Peyer's patch (tissue), 4 donors: ENCODE results near the gene SMG7. TPM values are rescaled to one million over a fixed set of nuclear protein-coding genes. Genes with fewer than 3 reads are reported as not detected.

Source experiments
- DNase-seq, 3 donors: peaks; one replicate each; pipeline ENCODE4 v3.0.0-alpha.2; 2017 to 2019
- H3K27ac ChIP-seq, 4 donors: fragments of 200-600 bp; sonication (generic); one replicate each; pipeline ENCODE4 v1.5.1; 2016 to 2019
- H3K27me3 ChIP-seq, 2 donors: fragments of 200-600 bp; sonication (generic); one replicate each; pipeline ENCODE4 v1.5.1; 2019
- H3K36me3 ChIP-seq, 3 donors: fragments of 200-600 bp; sonication (generic); one replicate each; pipeline ENCODE4 v1.5.1; 2016 to 2019
- H3K4me1 ChIP-seq, 4 donors: fragments of 200-600 bp; sonication (generic); one replicate each; pipeline ENCODE4 v1.5.1; 2016 to 2019
- H3K4me3 ChIP-seq, 4 donors: fragments of 200-600 bp; sonication (generic); 1 replicate in 3 of 4; 2 replicates in 1 of 4; pipeline ENCODE4 v1.5.1; 2016 to 2019; ENCODE audit warnings: mild to moderate bottlenecking in 1 of 4
- H3K9me3 ChIP-seq, 4 donors: fragments of 200-600 bp; sonication (generic); one replicate each; pipeline ENCODE4 v1.5.1; 2016 to 2019; ENCODE audit warnings: mild to moderate bottlenecking in 1 of 4
- CTCF ChIP-seq, 6 experiments: fragments of 450-650 bp in 4 of 6; fragments of 200-600 bp in 2 of 6; sonication (generic) in 1 of 6; IDR thresholded peaks; one replicate each; pipeline ENCODE4 v1.5.1; 2017 to 2019; ENCODE audit warnings: antibody characterized with exemption in 6 of 6, mild to moderate bottlenecking in 3 of 6, moderate library complexity in 1 of 6
- POLR2A ChIP-seq, 2 donors: fragments of 450-650 bp; IDR thresholded peaks; one replicate each; pipeline ENCODE4 v1.5.1; 2017; ENCODE audit warnings: antibody characterized with exemption in 2 of 2, mild to moderate bottlenecking in 2 of 2, moderate library complexity in 2 of 2
- total RNA-seq, 4 donors: library from RNA; depleted of rRNA; stranded (reverse); fragments of >200 nt; gene quantifications; one replicate each; pipeline ENCODE4 v1.1.0, GENCODE V29; 2016

The SMG7 gene
- total RNA-seq, 4 donors from 2014 or later: 46.2 to 72.7 (median 54.3) TPM

GRCh38 chr1:183568176-183569021, 96.1 kb downstream of the SMG7 start:
- TF ChIP-seq CTCF (IDR thresholded peaks at IDR 0.05): no peak
- no peak for TF ChIP-seq POLR2A (IDR thresholded peaks at IDR 0.05)
- Histone ChIP-seq H3K4me1 (peaks cover 0 to 8% (median 5%) of the 10 kb centered on the region in 4 donors), H3K4me3 (no peak overlapping the region), H3K36me3 (no peaks in the 10 kb centered on the region), H3K9me3 (no peaks in the 10 kb centered on the region), H3K27ac (no peak overlapping the region), H3K27me3 (no peaks in the 10 kb centered on the region)
- no peak for DNase-seq

- H3K27me3 ChIP-seq: no peaks in the 10 kb centered on the region
- H3K27ac ChIP-seq: no peak overlapping the region
- H3K4me3 ChIP-seq: no peak overlapping the region
- no peak for TF ChIP-seq CTCF (IDR thresholded peaks at IDR 0.05)
- no peaks in the 10 kb centered on the region for H3K9me3 ChIP-seq
- peaks cover 0 to 8% (median 5%) of the 10 kb centered on the region in 4 donors for H3K4me1 ChIP-seq
- H3K36me3 ChIP-seq: no peaks in the 10 kb centered on the region
- DNase-seq: no peak
These were observed 96.8 kb downstream of the SMG7 start for GRCh38 chr1:183569141-183569540.

- H3K27ac ChIP-seq: no peak overlapping the region
- H3K36me3 ChIP-seq: no peaks in the 10 kb centered on the region
These were observed 97.5 kb downstream of the SMG7 start for GRCh38 chr1:183569801-183570200.

GRCh38 chr1:183570451-183570850, 98.2 kb downstream of the SMG7 start:
- H3K4me1 ChIP-seq: peaks cover 0 to 8% (median 5%) of the 10 kb centered on the region in 4 donors
- H3K27ac ChIP-seq: no peak overlapping the region
- no peaks in the 10 kb centered on the region for H3K9me3 ChIP-seq
- DNase-seq: no peak
- no peak for TF ChIP-seq CTCF (IDR thresholded peaks at IDR 0.05)
- H3K27me3 ChIP-seq: no peaks in the 10 kb centered on the region
- no peak overlapping the region for H3K4me3 ChIP-seq
- no peaks in the 10 kb centered on the region for H3K36me3 ChIP-seq

More at GRCh38 chr1:183569801-183570200, 97.5 kb downstream of the SMG7 start:
- TF ChIP-seq POLR2A (IDR thresholded peaks at IDR 0.05) (no peak), CTCF (IDR thresholded peaks at IDR 0.05) (no peak)
- H3K4me3 ChIP-seq: no peak overlapping the region
- no peak for DNase-seq
- H3K4me1 ChIP-seq: peaks cover 0 to 8% (median 5%) of the 10 kb centered on the region in 4 donors
- H3K27me3 ChIP-seq: no peaks in the 10 kb centered on the region
- H3K9me3 ChIP-seq: no peaks in the 10 kb centered on the region

- no peaks in the 10 kb centered on the region for H3K27me3 ChIP-seq
- H3K4me1 ChIP-seq: peaks cover 0 to 8% (median 5%) of the 10 kb centered on the region in 4 donors
- TF ChIP-seq POLR2A (IDR thresholded peaks at IDR 0.05) (no peak), CTCF (IDR thresholded peaks at IDR 0.05) (no peak)
- H3K9me3 ChIP-seq: no peaks in the 10 kb centered on the region
- H3K4me3 ChIP-seq: no peak overlapping the region
- DNase-seq: no peak
- H3K27ac ChIP-seq: no peak overlapping the region
- H3K36me3 ChIP-seq: no peaks in the 10 kb centered on the region
These were observed 99.5 kb downstream of the SMG7 start for GRCh38 chr1:183571678-183572268.
